Dendritic cell treated with granulocyte-macrophage colony-stimulating factor and Interleukin-4, amounts not matched to agents 40 ng/mL and 50 ng/mL, for 4 days (primary cell): ENCODE measurements around the gene CLMN.

Experiments
- H3K27ac Mint-ChIP-seq: one replicate; pipeline ENCODE4 v1.8.0; 2022; ENCODE audit warnings: mild to moderate bottlenecking, mixed read lengths
- H3K27me3 Mint-ChIP-seq: one replicate; pipeline ENCODE4 v1.8.0; 2022; ENCODE audit warnings: mild to moderate bottlenecking, mixed read lengths
- H3K36me3 Mint-ChIP-seq: one replicate; pipeline ENCODE4 v1.8.0; 2022; ENCODE audit warnings: low read depth, mixed read lengths
- H3K4me1 Mint-ChIP-seq: one replicate; pipeline ENCODE4 v1.8.0; 2022; ENCODE audit warnings: low read depth, mixed read lengths
- H3K4me3 Mint-ChIP-seq: one replicate; pipeline ENCODE4 v1.8.0; 2022; ENCODE audit warnings: mild to moderate bottlenecking, moderate library complexity, mixed read lengths
- H3K9me3 Mint-ChIP-seq: one replicate; pipeline ENCODE4 v1.8.0; 2022; ENCODE audit warnings: mixed read lengths
- intact Hi-C: fragments of 100-400 bp; cut with micrococcal nuclease; formaldehyde crosslinking; loops from one replicate; pipeline ENCODE4 v1.15.0; 2022

CLMN gene

DNA sequence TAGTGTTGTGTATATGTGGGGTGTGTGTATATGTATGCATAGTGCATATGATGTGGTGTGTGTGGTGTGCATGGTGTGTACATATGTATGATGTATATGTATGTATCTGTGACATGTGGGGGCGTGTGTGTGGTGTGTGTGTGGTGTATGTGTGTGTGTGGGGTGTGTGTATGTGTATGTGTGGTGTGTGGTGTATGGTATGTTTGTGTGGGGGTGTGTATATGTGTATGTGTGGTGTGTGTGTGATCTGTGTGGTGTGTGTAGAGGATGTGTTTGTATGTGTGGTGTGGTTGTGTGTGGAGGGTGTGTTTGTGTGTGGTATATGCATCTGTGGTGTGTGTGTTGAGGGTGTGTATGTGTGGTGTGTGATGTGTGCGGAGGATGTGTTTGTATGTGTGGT lies 61.6 kb downstream of the CLMN start:
- Mint-ChIP-seq H3K36me3 (no peaks in the 10 kb centered on the region), H3K9me3 (no peaks in the 10 kb centered on the region), H3K4me3 (no peak overlapping the region), H3K4me1 (peaks cover 20% of the 10 kb centered on the region), H3K27ac (no peak overlapping the region), H3K27me3 (no peaks in the 10 kb centered on the region)
- intact Hi-C loops, result loop anchor here (5.0 kb wide), 1 partner anchor 59 kb away; the partner anchor contains the start of gene CLMN

DNA sequence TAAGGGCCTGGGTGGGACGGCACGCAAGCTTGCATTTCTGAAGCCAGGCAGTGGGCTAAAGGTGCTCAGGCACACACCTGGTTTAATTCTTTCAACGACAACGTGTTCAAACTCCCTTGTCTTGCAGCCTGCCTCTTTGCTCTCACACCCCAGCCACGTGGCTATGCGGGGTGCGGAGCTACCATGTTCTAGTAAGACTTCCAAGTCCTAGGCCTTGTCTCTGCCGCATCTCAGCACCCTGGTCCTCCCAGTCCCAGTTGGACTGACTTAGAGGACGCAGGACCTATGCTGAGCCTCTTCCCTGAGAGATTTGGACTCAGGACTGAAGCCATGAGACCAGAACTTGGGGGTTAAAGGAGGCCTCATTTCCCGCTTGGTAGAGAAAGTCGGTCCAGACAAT lies 62.2 kb downstream of the CLMN start:
- H3K4me3 Mint-ChIP-seq, result no peak overlapping the region
- intact Hi-C loops, result loop anchor here (5.0 kb wide), 1 partner anchor 60 kb away; the partner anchor contains the start of gene CLMN
- H3K27ac Mint-ChIP-seq, result no peak overlapping the region
- H3K9me3 Mint-ChIP-seq, result no peaks in the 10 kb centered on the region
- no peaks in the 10 kb centered on the region for H3K27me3 Mint-ChIP-seq
- H3K36me3 Mint-ChIP-seq, result no peaks in the 10 kb centered on the region
- peaks cover 16% of the 10 kb centered on the region for H3K4me1 Mint-ChIP-seq

DNA sequence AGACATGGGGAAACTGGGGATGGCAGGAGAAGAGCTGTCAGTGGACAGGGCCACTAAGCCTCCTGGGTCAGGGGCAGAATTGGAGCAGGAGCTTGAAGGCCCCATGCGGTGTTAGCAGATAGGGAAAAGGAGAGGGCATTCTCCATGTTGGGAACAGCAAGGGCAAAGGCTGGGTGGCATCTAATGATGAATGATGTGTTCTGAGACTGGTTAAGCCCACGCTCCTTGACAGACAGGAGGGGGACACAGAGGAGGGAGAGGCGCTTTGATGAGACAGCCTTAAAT lies 63.0 kb downstream of the CLMN start:
- intact Hi-C loops, result loop anchor here (5.0 kb wide), 1 partner anchor 61 kb away; the partner anchor contains the start of gene CLMN
- H3K27ac Mint-ChIP-seq, result peak overlapping the region; percentile 4
- no peaks in the 10 kb centered on the region for H3K36me3 Mint-ChIP-seq
- H3K27me3 Mint-ChIP-seq, result no peaks in the 10 kb centered on the region
- H3K4me1 Mint-ChIP-seq, result peaks cover 16% of the 10 kb centered on the region
- H3K9me3 Mint-ChIP-seq, result no peaks in the 10 kb centered on the region
- H3K4me3 Mint-ChIP-seq, result no peak overlapping the region

DNA sequence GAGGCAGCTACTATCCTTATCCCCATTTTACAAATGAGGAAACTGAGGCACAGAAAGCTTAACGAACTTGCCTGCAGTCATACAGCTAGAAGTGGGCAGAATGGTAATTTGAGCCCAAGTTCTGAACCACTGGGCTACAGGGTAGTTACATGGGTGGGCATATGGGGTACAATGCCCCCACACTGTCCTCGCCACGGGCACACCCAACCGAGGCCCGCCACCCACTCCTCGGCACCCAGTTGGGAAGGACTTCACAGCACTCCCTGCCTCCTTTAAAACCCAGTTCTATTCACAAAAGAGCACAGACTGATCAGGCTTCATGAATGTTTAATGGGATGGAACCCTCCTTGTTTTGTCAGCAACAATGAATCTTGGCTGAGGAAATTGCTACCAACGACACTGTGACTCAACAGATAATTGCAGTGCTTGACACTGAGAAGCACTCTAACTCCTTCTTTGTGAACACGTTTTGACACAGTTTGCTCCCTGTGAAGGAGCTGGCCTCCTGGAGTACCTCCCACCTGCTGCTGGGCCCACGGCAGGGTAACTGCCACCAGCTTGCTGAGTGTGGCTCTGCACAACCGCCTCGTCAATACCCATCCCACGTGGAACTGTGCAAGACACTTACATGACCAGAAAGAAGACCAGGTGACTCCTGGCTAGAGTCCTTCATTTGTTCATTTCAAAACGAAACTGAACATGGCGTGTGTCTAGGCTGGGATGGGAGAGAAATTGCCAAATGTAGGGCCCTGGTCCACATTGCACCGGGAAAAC lies 63.5 kb downstream of the CLMN start:
- H3K4me3 Mint-ChIP-seq, result no peak overlapping the region
- H3K27me3 Mint-ChIP-seq, result no peaks in the 10 kb centered on the region
- intact Hi-C loops, result loop anchor here (5.0 kb wide), 1 partner anchor 61 kb away; the partner anchor contains the start of gene CLMN
- no peaks in the 10 kb centered on the region for H3K9me3 Mint-ChIP-seq
- H3K4me1 Mint-ChIP-seq, result peaks cover 16% of the 10 kb centered on the region
- H3K27ac Mint-ChIP-seq, result peak overlapping the region; percentile 4
- no peaks in the 10 kb centered on the region for H3K36me3 Mint-ChIP-seq

DNA sequence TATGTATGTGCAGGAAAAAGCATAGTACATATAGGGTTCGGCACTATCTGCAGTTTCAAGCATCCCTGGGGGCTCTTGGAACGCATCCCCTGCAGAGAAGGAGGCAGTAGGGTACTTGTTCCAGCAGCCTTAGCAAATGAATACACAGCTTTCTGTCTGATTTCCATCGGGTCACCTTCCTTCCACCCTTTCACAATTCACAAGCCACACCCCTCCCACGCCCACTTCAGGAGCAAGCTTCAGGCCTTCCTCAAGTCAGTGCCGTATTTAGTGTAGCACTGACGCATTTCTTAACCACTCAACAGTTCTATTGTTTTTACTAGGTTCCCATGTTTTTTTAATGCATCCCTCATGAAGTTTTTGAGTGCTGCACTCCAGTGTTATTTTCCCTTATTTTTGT lies 64.2 kb downstream of the CLMN start:
- peak overlapping the region; percentile 4 for H3K4me3 Mint-ChIP-seq
- no peak overlapping the region for H3K27ac Mint-ChIP-seq
- no peaks in the 10 kb centered on the region for H3K36me3 Mint-ChIP-seq
- H3K4me1 Mint-ChIP-seq, result peaks cover 16% of the 10 kb centered on the region
- H3K9me3 Mint-ChIP-seq, result no peaks in the 10 kb centered on the region
- intact Hi-C loops, result loop anchor here (5.0 kb wide), 1 partner anchor 62 kb away; the partner anchor contains the start of gene CLMN
- no peaks in the 10 kb centered on the region for H3K27me3 Mint-ChIP-seq

DNA sequence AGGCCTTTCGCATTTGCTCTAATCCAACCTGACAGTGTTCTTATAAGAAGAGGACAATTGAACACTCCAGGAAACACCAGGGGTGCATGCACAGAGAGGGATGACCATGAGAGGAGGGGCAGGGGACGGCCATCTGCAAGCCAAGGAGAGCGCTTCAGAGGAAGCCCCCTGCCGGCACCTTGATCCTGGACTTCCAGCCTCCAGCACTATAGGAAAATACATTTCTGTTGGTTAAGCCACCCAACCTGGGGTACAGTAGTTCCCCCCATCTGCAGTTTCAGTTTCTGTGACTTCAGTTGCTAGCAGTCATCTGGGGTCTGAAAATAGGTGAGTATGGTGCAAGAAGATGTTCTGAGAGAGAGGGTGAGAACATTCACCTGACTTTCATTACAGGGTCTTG lies 64.7 kb downstream of the CLMN start:
- H3K27me3 Mint-ChIP-seq, result no peaks in the 10 kb centered on the region

DNA sequence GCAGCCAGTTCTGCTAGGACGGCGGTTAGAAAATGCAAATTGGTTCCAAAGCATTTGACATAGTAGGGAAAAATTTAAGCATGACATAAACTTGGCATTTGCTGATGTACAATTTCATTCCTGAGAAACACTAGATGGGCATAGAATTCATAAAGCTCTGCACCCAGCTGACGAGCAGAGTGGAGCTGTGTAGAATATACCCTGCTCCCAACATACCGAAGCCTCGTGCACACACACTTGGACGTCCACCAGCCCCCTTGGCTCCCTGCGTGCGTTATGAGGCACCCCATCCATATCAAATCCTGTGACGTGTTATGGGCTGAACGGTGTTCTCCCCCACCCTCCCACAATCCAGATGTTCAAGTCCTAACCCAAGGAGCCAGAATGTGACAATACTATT lies 65.4 kb downstream of the CLMN start:
- Mint-ChIP-seq H3K9me3 (no peaks in the 10 kb centered on the region), H3K27me3 (no peaks in the 10 kb centered on the region), H3K4me1 (peaks cover 16% of the 10 kb centered on the region), H3K4me3 (no peak overlapping the region), H3K36me3 (no peaks in the 10 kb centered on the region), H3K27ac (no peak overlapping the region)
- intact Hi-C loops, result no loop called here

More for the DNA sequence above, 64.7 kb downstream of the CLMN start:
- intact Hi-C loops, result loop anchor here (5.0 kb wide), 1 partner anchor 62 kb away; the partner anchor contains the start of gene CLMN
- Mint-ChIP-seq H3K27ac (no peak overlapping the region), H3K36me3 (no peaks in the 10 kb centered on the region), H3K4me3 (no peak overlapping the region), H3K4me1 (peaks cover 16% of the 10 kb centered on the region), H3K9me3 (no peaks in the 10 kb centered on the region)

DNA sequence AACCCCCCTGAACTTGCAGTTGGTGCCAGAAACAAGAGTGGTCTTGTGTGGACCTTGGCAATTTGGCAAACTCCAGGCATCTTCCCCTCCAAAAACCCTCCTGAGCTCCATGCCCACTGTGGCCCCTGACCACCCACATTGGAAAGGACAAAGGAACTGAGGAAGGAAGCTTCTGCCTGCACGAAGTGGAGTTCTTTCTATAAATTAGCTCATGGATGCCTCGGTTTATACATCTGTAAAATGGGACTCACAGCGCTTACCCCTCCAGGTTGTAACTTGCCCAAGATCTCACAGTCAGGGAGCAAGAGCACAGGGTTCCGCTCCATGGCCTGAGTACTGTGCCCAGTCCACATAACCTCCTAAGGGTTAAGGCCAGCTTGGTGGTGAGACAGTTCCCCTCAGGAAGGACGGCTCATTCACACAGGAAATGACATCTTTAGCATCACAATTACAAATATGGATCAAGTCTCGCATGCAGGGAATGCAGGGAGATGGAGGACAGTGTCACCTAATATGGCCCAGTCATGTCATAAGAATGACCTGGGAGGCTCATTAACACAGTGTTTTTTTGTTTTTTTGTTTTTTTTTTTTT lies 66.6 kb downstream of the CLMN start:
- Mint-ChIP-seq H3K4me1 (peaks cover 19% of the 10 kb centered on the region), H3K27ac (no peak overlapping the region), H3K4me3 (no peak overlapping the region), H3K36me3 (no peaks in the 10 kb centered on the region), H3K9me3 (no peaks in the 10 kb centered on the region), H3K27me3 (no peaks in the 10 kb centered on the region)
- intact Hi-C loops, result no loop called here

DNA sequence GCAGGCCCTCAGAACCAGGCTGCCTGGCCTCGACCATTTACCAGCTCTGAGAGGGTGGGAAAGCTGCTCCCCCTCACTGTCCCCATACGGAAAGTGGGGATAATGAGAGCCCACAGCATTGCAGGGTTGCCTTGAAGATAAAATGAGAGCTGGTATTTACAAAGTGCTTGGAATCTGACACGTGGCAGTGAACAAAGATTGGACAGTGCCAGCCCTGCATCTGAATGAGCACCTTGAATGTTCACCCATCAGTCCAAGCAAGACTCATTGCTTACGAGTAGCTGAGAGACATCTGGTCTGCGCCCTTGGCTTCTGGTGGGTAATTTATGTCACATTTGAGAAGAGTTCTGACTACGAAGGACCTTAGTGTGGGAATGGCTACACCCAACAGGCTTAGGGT lies 67.5 kb downstream of the CLMN start:
- no peak overlapping the region for H3K27ac Mint-ChIP-seq
- H3K4me3 Mint-ChIP-seq, result no peak overlapping the region
- H3K27me3 Mint-ChIP-seq, result no peaks in the 10 kb centered on the region
- H3K4me1 Mint-ChIP-seq, result peaks cover 25% of the 10 kb centered on the region
- no peaks in the 10 kb centered on the region for H3K9me3 Mint-ChIP-seq
- no peaks in the 10 kb centered on the region for H3K36me3 Mint-ChIP-seq
- intact Hi-C loops, result no loop called here

DNA sequence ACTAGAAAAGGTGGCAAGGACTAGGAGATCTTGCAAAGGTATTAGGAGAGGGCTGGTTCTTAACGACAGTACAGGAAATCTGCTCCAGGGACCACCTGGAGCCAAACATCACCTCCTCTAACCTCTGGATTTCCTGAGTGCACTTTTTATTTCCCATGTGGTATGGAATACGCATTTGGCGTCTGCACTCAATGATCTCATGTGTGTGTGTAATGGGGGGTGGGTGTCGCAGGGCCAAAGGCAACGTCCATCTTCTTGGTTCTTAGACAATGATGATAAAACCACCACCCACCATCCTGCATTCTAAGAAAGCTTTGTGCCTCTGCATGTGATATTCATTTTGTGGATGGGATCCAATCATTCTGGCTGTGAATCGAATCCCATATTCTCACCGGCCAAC lies 68.8 kb downstream of the CLMN start:
- H3K36me3 Mint-ChIP-seq, result no peaks in the 10 kb centered on the region
- no peaks in the 10 kb centered on the region for H3K9me3 Mint-ChIP-seq

DNA sequence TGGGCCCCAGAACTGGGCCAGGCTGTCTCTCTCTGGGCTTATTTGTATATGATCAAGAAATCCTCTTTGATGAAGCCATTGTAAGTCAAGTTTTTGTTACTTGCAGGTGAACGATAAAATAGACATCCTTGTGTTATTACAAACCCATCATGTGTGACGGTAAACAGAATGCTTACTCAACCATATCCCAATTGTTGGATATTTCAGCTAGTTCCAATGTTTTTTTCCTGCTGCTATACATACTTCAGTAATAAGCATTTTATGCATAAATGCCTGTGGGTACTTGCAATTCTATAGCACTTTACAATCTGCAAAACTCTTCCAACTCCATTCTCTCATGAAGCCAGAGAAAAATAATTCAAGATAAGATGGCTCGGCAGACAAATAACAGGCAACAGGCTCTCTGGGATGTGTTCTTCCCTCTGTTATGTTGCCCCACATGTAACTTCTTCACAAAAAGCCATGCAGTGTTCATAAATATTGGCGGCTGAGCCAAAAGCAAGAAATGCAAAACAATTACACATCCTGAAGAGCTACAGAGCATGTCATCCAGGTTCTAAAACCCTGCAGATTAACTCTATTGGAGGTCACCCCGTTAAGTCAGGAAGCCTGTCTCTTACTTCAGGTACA lies 69.5 kb downstream of the CLMN start:
- H3K4me1 Mint-ChIP-seq, result peaks cover 9% of the 10 kb centered on the region
- peaks cover 6% of the 10 kb centered on the region for H3K9me3 Mint-ChIP-seq
- intact Hi-C loops, result no loop called here
- no peaks in the 10 kb centered on the region for H3K36me3 Mint-ChIP-seq
- H3K27ac Mint-ChIP-seq, result no peak overlapping the region
- H3K4me3 Mint-ChIP-seq, result no peak overlapping the region
- no peaks in the 10 kb centered on the region for H3K27me3 Mint-ChIP-seq

More for the DNA sequence above, 68.8 kb downstream of the CLMN start:
- H3K4me3 Mint-ChIP-seq, result no peak overlapping the region
- no peaks in the 10 kb centered on the region for H3K27me3 Mint-ChIP-seq
- peaks cover 15% of the 10 kb centered on the region for H3K4me1 Mint-ChIP-seq
- intact Hi-C loops, result no loop called here
- no peak overlapping the region for H3K27ac Mint-ChIP-seq

DNA sequence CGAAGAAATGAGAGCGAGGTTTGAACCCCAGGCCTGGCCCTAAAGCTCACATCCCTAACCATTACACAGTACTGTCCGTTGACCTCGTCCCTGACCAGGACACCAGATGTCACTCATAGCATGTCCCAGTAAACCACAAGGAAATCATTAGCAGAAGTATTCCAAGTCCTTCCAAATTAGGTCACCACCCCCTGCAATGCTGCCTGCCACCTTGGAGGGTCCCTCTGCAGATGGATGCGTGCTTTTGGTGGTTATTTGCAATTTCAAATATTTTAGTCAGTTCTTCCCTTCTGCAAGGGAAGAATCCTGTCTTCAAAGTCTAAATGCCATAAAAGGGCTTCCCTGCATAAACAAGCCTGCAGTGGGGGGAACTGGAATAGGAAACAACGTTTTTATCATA lies 71.3 kb downstream of the CLMN start:
- Mint-ChIP-seq H3K27ac (no peak overlapping the region), H3K4me3 (no peak overlapping the region), H3K4me1 (peaks cover 9% of the 10 kb centered on the region), H3K36me3 (no peaks in the 10 kb centered on the region), H3K27me3 (no peaks in the 10 kb centered on the region), H3K9me3 (peaks cover 10% of the 10 kb centered on the region)
- intact Hi-C loops, result no loop called here

DNA sequence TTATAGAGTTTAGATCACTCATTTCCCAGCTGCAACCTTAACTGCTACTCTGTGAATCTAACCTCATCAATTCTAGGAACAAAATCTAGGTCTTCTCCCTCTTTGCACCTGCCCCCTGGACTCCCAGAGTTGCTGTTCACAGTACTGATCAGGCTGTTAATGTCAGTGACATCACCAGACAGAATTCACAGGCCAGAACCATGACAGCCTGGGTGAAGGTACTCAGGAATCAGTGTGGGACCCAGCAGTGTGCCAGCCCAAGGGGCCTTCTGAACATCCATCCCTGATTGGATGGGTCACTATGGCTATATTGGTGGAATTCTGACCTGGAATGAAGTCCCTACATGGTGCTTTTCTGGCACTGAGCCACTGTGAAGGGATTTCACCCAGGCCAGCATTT lies 72.8 kb downstream of the CLMN start:
- Mint-ChIP-seq H3K9me3 (peaks cover 10% of the 10 kb centered on the region), H3K27me3 (no peaks in the 10 kb centered on the region), H3K4me1 (peaks cover 9% of the 10 kb centered on the region), H3K4me3 (no peak overlapping the region), H3K36me3 (no peaks in the 10 kb centered on the region), H3K27ac (no peak overlapping the region)
- intact Hi-C loops, result no loop called here

DNA sequence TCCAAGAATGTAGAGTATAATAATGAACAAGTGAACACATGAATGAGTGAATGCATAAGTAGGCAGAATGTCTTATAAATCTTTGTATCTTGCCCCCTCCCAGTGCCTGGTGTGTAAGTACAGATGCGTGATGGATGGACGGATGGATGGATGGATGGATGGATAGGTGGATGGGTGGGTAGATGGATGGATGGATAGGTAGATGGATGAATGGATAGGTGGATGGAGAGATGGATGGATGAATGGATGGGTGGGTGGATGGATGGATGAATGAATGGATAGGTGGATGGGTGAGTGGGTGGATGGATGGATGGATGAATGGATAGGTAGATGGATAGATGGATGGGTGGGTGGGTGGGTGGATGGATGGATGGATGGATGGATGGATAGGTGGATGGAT lies 74.4 kb downstream of the CLMN start:
- H3K4me3 Mint-ChIP-seq, result no peak overlapping the region
- H3K4me1 Mint-ChIP-seq, result peaks cover 11% of the 10 kb centered on the region
- H3K9me3 Mint-ChIP-seq, result peaks cover 10% of the 10 kb centered on the region
- H3K36me3 Mint-ChIP-seq, result no peaks in the 10 kb centered on the region
- H3K27me3 Mint-ChIP-seq, result no peaks in the 10 kb centered on the region
- intact Hi-C loops, result no loop called here
- no peak overlapping the region for H3K27ac Mint-ChIP-seq
